ENCODE measurements around the gene GARIN3.

GARIN3 gene

GRCh38 chr5:157165668-157166067, 396 bp downstream of the GARIN3 start:
- Histone ChIP-seq H3K4me1 (ENCODE audit: control insufficient read depth, insufficient read depth, low read length) (no peaks in the 10 kb centered on the region), H3K9me3 (ENCODE audit: control insufficient read depth, insufficient read depth, low read depth, low read length) (no peaks in the 10 kb centered on the region), H3K4me3 (ENCODE audit: low read depth, low read length) (no peak overlapping the region), H3K36me3 (ENCODE audit: control insufficient read depth in 2 of 2, insufficient read depth in 1 of 2, low read length in 2 of 2) (no peaks in the 10 kb centered on the region), H3K27ac (ENCODE audit: extremely low read depth, low read depth, low read length) (no peak overlapping the region)
- ChIA-PET POLR2A (interaction anchor here (1.0 kb wide), 1 partner anchor 23 kb away, joined by 3 read pairs; the partner anchor contains the start of gene MED7), CTCF (no interaction called here)
- TF ChIP-seq ZNF501 (tag by site-specific recombination; IDR thresholded peaks at IDR 0.05), result no peak
- TF ChIP-seq ZNF266 (tag by site-specific recombination; IDR thresholded peaks at IDR 0.05; ENCODE audit: low read depth), result no peak
- no peak for TF ChIP-seq ZNF335 (tag by site-specific recombination; conservative IDR thresholded peaks at IDR 0.05)
- TF ChIP-seq, protein P1, sequence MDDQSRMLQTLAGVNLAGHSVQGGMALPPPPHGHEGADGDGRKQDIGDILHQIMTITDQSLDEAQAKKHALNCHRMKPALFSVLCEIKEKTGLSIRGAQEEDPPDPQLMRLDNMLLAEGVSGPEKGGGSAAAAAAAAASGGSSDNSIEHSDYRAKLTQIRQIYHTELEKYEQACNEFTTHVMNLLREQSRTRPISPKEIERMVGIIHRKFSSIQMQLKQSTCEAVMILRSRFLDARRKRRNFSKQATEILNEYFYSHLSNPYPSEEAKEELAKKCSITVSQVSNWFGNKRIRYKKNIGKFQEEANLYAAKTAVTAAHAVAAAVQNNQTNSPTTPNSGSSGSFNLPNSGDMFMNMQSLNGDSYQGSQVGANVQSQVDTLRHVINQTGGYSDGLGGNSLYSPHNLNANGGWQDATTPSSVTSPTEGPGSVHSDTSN (CRISPR knock-in tag; IDR thresholded peaks at IDR 0.05), result no peak
- TF ChIP-seq ZBTB6 (tag by site-specific recombination; IDR thresholded peaks at IDR 0.05), result no peak
- TF ChIP-seq ZNF2 (tag by site-specific recombination; IDR thresholded peaks at IDR 0.05), result no peak
- TF ChIP-seq ZBTB10 (tag by site-specific recombination; IDR thresholded peaks at IDR 0.05), result no peak
- TF ChIP-seq ZNF37A (tag by site-specific recombination; IDR thresholded peaks at IDR 0.05), result no peak
- TF ChIP-seq KLF16 (tag by site-specific recombination; IDR thresholded peaks at IDR 0.05), result no peak
- TF ChIP-seq ZNF350 (tag by site-specific recombination; IDR thresholded peaks at IDR 0.05), result no peak
- no peak for TF ChIP-seq ZNF280C (tag by site-specific recombination; IDR thresholded peaks at IDR 0.05)
- no peak for TF ChIP-seq GFI1B (tag by site-specific recombination; IDR thresholded peaks at IDR 0.05)
- TF ChIP-seq TRIM28 (IDR thresholded peaks at IDR 0.05; ENCODE audit: borderline replicate concordance, low read length), result no peak
- TF ChIP-seq ZNF658 (tag by site-specific recombination; IDR thresholded peaks at IDR 0.05), result no peak

- ChIA-PET POLR2A (interaction anchor here (1.0 kb wide), 1 partner anchor 22 kb away, joined by 3 read pairs; the partner anchor contains the start of gene MED7), CTCF (no interaction called here)
- H3K4me1 ChIP-seq (ENCODE audit: control insufficient read depth, insufficient read depth, low read length), result no peaks in the 10 kb centered on the region
- no peaks in the 10 kb centered on the region for H3K9me3 ChIP-seq (ENCODE audit: control insufficient read depth, insufficient read depth, low read depth, low read length)
- H3K36me3 ChIP-seq (ENCODE audit: control insufficient read depth in 2 of 2, insufficient read depth in 1 of 2, low read length in 2 of 2), result no peaks in the 10 kb centered on the region
- no peak overlapping the region for H3K27ac ChIP-seq (ENCODE audit: extremely low read depth, low read depth, low read length)
- TF ChIP-seq ZFP37 (tag by site-specific recombination; IDR thresholded peaks at IDR 0.05), result no peak
- no peak for TF ChIP-seq ZNF169 (tag by site-specific recombination; IDR thresholded peaks at IDR 0.05)
- no peak for TF ChIP-seq ZNF548 (tag by site-specific recombination; IDR thresholded peaks at IDR 0.05)
- TF ChIP-seq ZBTB7A (tag by site-specific recombination; IDR thresholded peaks at IDR 0.05; ENCODE audit: low read depth), result no peak
- no peak for TF ChIP-seq ZNF114 (tag by site-specific recombination; IDR thresholded peaks at IDR 0.05)
- TF ChIP-seq ZSCAN16 (tag by site-specific recombination; IDR thresholded peaks at IDR 0.05), result no peak
- no peak for TF ChIP-seq ZNF654 (tag by site-specific recombination; IDR thresholded peaks at IDR 0.05; ENCODE audit: low read depth)
- no peak for TF ChIP-seq ZNF561 (tag by site-specific recombination; IDR thresholded peaks at IDR 0.05; ENCODE audit: borderline replicate concordance)
- TF ChIP-seq ZNF629 (tag by site-specific recombination; IDR thresholded peaks at IDR 0.05), result no peak
- no peak for TF ChIP-seq ZNF830 (tag by site-specific recombination; IDR thresholded peaks at IDR 0.05; ENCODE audit: low read depth)
- TF ChIP-seq, protein P2, sequence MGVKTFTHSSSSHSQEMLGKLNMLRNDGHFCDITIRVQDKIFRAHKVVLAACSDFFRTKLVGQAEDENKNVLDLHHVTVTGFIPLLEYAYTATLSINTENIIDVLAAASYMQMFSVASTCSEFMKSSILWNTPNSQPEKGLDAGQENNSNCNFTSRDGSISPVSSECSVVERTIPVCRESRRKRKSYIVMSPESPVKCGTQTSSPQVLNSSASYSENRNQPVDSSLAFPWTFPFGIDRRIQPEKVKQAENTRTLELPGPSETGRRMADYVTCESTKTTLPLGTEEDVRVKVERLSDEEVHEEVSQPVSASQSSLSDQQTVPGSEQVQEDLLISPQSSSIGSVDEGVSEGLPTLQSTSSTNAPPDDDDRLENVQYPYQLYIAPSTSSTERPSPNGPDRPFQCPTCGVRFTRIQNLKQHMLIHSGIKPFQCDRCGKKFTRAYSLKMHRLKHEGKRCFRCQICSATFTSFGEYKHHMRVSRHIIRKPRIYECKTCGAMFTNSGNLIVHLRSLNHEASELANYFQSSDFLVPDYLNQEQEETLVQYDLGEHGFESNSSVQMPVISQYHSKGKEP (tag by site-specific recombination; IDR thresholded peaks at IDR 0.05), result no peak
- TF ChIP-seq ZNF24 (tag by site-specific recombination; IDR thresholded peaks at IDR 0.05), result no peak
- no peak for TF ChIP-seq ZNF664 (tag by site-specific recombination; IDR thresholded peaks at IDR 0.05)
- TF ChIP-seq ZNF707 (tag by site-specific recombination; IDR thresholded peaks at IDR 0.05), result no peak
- no peak for TF ChIP-seq ZNF350 (tag by site-specific recombination; IDR thresholded peaks at IDR 0.05)
- TF ChIP-seq ZNF354C (tag by site-specific recombination; IDR thresholded peaks at IDR 0.05; ENCODE audit: borderline replicate concordance, low read depth), result no peak
- TF ChIP-seq ZNF521 (tag by site-specific recombination; IDR thresholded peaks at IDR 0.05), result no peak
- H3K4me3 ChIP-seq (ENCODE audit: low read depth, low read length), result no peak overlapping the region
Measured at GRCh38 chr5:157165261-157165660, 803 bp downstream of the GARIN3 start.

Measured in HEK293 (cell line).